Measurements from ENCODE around the gene CEBPE.

Gene CEBPE

GRCh38 chr14:23118506-23119362, at the start of gene CEBPE:
Gene CEBPE (minus strand): TSS chr14:23119255. CDS start chr14:23119091, 164 bp downstream.
- DNase-seq, result no peak

- DNase-seq, result no peak
Measured at GRCh38 chr14:23168246-23168645, 49.2 kb upstream of the CEBPE start.

GRCh38 chr14:23167116-23167847, 48.2 kb upstream of the CEBPE start:
- DNase-seq, result no peak

- no peak for DNase-seq
Measured at GRCh38 chr14:23164949-23165348, 45.9 kb upstream of the CEBPE start.

- no peak for DNase-seq
Measured at GRCh38 chr14:23164250-23164649, 45.2 kb upstream of the CEBPE start.

- no peak for DNase-seq
Measured at GRCh38 chr14:23163830-23164229, 44.8 kb upstream of the CEBPE start.

GRCh38 chr14:23162800-23163199, 43.7 kb upstream of the CEBPE start:
- no peak for DNase-seq

- DNase-seq, result no peak
Measured at GRCh38 chr14:23162005-23162404, 43.0 kb upstream of the CEBPE start.

GRCh38 chr14:23160924-23161522, 42.0 kb upstream of the CEBPE start:
- DNase-seq, result no peak

GRCh38 chr14:23159532-23159931, 40.5 kb upstream of the CEBPE start:
- DNase-seq, result no peak

GRCh38 chr14:23158779-23159178, 39.7 kb upstream of the CEBPE start:
- DNase-seq, result no peak

- DNase-seq, result no peak
Measured at GRCh38 chr14:23154964-23155587, 36.0 kb upstream of the CEBPE start.

GRCh38 chr14:23153851-23154796, 35.1 kb upstream of the CEBPE start:
- DNase-seq, result no peak

- DNase-seq, result no peak
Measured at GRCh38 chr14:23151342-23151741, 32.3 kb upstream of the CEBPE start.

- DNase-seq, result no peak
Measured at GRCh38 chr14:23149745-23150144, 30.7 kb upstream of the CEBPE start.

- no peak for DNase-seq
Measured at GRCh38 chr14:23148591-23149249, 29.7 kb upstream of the CEBPE start.

GRCh38 chr14:23147676-23148075, 28.6 kb upstream of the CEBPE start:
- DNase-seq, result no peak

GRCh38 chr14:23146980-23147379, 27.9 kb upstream of the CEBPE start:
- DNase-seq, result no peak

- DNase-seq, result no peak
Measured at GRCh38 chr14:23146351-23146910, 27.4 kb upstream of the CEBPE start.

- no peak for DNase-seq
Measured at GRCh38 chr14:23145794-23146350, 26.8 kb upstream of the CEBPE start.

- no peak for DNase-seq
Measured at GRCh38 chr14:23143911-23144310, 24.9 kb upstream of the CEBPE start.

Data from NCI-H1048 (cell line).